ENCODE data around the gene IL17RA.

IL17RA gene

GRCh38 chr22:17113600-17113999 lies 28.8 kb downstream of the IL17RA start:
- no peak overlapping the region for H2AFZ ChIP-seq (ENCODE audit: low read length)
- no peak overlapping the region for H3K18ac ChIP-seq (ENCODE audit: low read length)
- no peak overlapping the region for H3K4me2 ChIP-seq (ENCODE audit: insufficient read depth, low read length, poor library complexity, severe bottlenecking)
- H2BK12ac ChIP-seq (ENCODE audit: low read length): no peak overlapping the region
- no peak overlapping the region for H4K8ac ChIP-seq (ENCODE audit: low read depth, low read length)
- no peak overlapping the region for H4K91ac ChIP-seq (ENCODE audit: low read depth, low read length, poor library complexity)
- no peak overlapping the region for H2BK5ac ChIP-seq (ENCODE audit: low read length)
- H3K4me3 ChIP-seq (ENCODE audit: low read length in 2 of 2): no peak overlapping the region
- no peak overlapping the region for H2AK5ac ChIP-seq (ENCODE audit: low read depth, low read length)
- no peak overlapping the region for H3K9ac ChIP-seq (ENCODE audit: low read depth, low read length, poor library complexity)
- H3K14ac ChIP-seq (ENCODE audit: low read length): no peak overlapping the region
- peaks cover 10 to 17% of the 10 kb centered on the region in 2 donors for H3K4me1 ChIP-seq (ENCODE audit: control insufficient read depth in 2 of 2, insufficient read depth in 1 of 2, low read depth in 1 of 2, low read length in 2 of 2)
- H2BK120ac ChIP-seq (ENCODE audit: low read depth, low read length): no peak overlapping the region
- H3K36me3 ChIP-seq (replicated peaks in 1 of 2; ENCODE audit: control insufficient read depth in 2 of 2, insufficient read depth in 2 of 2, low read length in 2 of 2): peaks cover 0 to 9% of the 10 kb centered on the region in 2 donors
- H3K27me3 ChIP-seq (ENCODE audit: control insufficient read depth in 3 of 3, insufficient read depth in 3 of 3, low read depth in 1 of 3, low read length in 3 of 3): no peaks in the 10 kb centered on the region
- no peaks in the 10 kb centered on the region for H3K79me1 ChIP-seq (ENCODE audit: low read depth, low read length)
- no peak overlapping the region for H3K27ac ChIP-seq (replicated peaks; ENCODE audit: low read length)
- H3K9me3 ChIP-seq (replicated peaks in 1 of 2; ENCODE audit: control insufficient read depth in 2 of 2, insufficient read depth in 1 of 2, low read depth in 1 of 2, low read length in 2 of 2): no peaks in the 10 kb centered on the region
- H2BK15ac ChIP-seq (ENCODE audit: low read length): no peak overlapping the region
- H3K4ac ChIP-seq (ENCODE audit: low read length): no peak overlapping the region
- DNase-seq (ENCODE audit: low spot score): no peak
- H3K23ac ChIP-seq (ENCODE audit: low read depth, low read length, poor library complexity): no peak overlapping the region
- WGBS, 2 donors (ENCODE audit: extremely low coverage in 2 of 2, insufficient read length in 2 of 2, insufficient replicate concordance in 1 of 2): no CpG with 5 or more reads among the region's 8 CpGs

GRCh38 chr22:17114173-17114897 lies 29.5 kb downstream of the IL17RA start:
- H4K8ac ChIP-seq (ENCODE audit: low read depth, low read length): no peak overlapping the region
- H3K4me1 ChIP-seq (ENCODE audit: control insufficient read depth in 2 of 2, insufficient read depth in 1 of 2, low read depth in 1 of 2, low read length in 2 of 2): peaks cover 10 to 18% of the 10 kb centered on the region in 2 donors
- no peak overlapping the region for H2BK120ac ChIP-seq (ENCODE audit: low read depth, low read length)
- no peaks in the 10 kb centered on the region for H3K27me3 ChIP-seq (ENCODE audit: control insufficient read depth in 3 of 3, insufficient read depth in 3 of 3, low read depth in 1 of 3, low read length in 3 of 3)
- peaks cover 0 to 11% of the 10 kb centered on the region in 2 donors for H3K36me3 ChIP-seq (replicated peaks in 1 of 2; ENCODE audit: control insufficient read depth in 2 of 2, insufficient read depth in 2 of 2, low read length in 2 of 2)
- no peaks in the 10 kb centered on the region for H3K9me3 ChIP-seq (replicated peaks in 1 of 2; ENCODE audit: control insufficient read depth in 2 of 2, insufficient read depth in 1 of 2, low read depth in 1 of 2, low read length in 2 of 2)
- no peak overlapping the region for H2AFZ ChIP-seq (ENCODE audit: low read length)
- H3K14ac ChIP-seq (ENCODE audit: low read length): no peak overlapping the region
- H3K23ac ChIP-seq (ENCODE audit: low read depth, low read length, poor library complexity): no peak overlapping the region
- H2AK5ac ChIP-seq (ENCODE audit: low read depth, low read length): no peak overlapping the region
- no peak overlapping the region for H2BK5ac ChIP-seq (ENCODE audit: low read length)
- H3K27ac ChIP-seq (replicated peaks; ENCODE audit: low read length): no peak overlapping the region
- H4K91ac ChIP-seq (ENCODE audit: low read depth, low read length, poor library complexity): no peak overlapping the region
- H3K4me3 ChIP-seq (ENCODE audit: low read length in 2 of 2): no peak overlapping the region
- H3K18ac ChIP-seq (ENCODE audit: low read length): no peak overlapping the region
- no peak for DNase-seq (ENCODE audit: low spot score)
- H3K4me2 ChIP-seq (ENCODE audit: insufficient read depth, low read length, poor library complexity, severe bottlenecking): no peak overlapping the region
- no peak overlapping the region for H3K4ac ChIP-seq (ENCODE audit: low read length)
- H3K9ac ChIP-seq (ENCODE audit: low read depth, low read length, poor library complexity): no peak overlapping the region
- H2BK15ac ChIP-seq (ENCODE audit: low read length): no peak overlapping the region
- no peaks in the 10 kb centered on the region for H3K79me1 ChIP-seq (ENCODE audit: low read depth, low read length)
- WGBS, 2 donors (ENCODE audit: extremely low coverage in 2 of 2, insufficient read length in 2 of 2, insufficient replicate concordance in 1 of 2): no CpG with 5 or more reads among the region's 13 CpGs
- no peak overlapping the region for H2BK12ac ChIP-seq (ENCODE audit: low read length)

- peaks cover 3% of the 10 kb centered on the region for H3K79me1 ChIP-seq (ENCODE audit: low read depth, low read length)
- H4K91ac ChIP-seq (ENCODE audit: low read depth, low read length, poor library complexity): no peak overlapping the region
- no peak overlapping the region for H2BK5ac ChIP-seq (ENCODE audit: low read length)
- peaks cover 0 to 4% (median 0%) of the 10 kb centered on the region in 3 experiments for H3K27me3 ChIP-seq (ENCODE audit: control insufficient read depth in 3 of 3, insufficient read depth in 3 of 3, low read depth in 1 of 3, low read length in 3 of 3)
- H3K14ac ChIP-seq (ENCODE audit: low read length): no peak overlapping the region
- no peak overlapping the region for H2AK5ac ChIP-seq (ENCODE audit: low read depth, low read length)
- no peak for DNase-seq (ENCODE audit: low spot score)
- no peak overlapping the region for H2AFZ ChIP-seq (ENCODE audit: low read length)
- H3K18ac ChIP-seq (ENCODE audit: low read length): no peak overlapping the region
- H3K23ac ChIP-seq (ENCODE audit: low read depth, low read length, poor library complexity): no peak overlapping the region
- peaks cover 12 to 18% of the 10 kb centered on the region in 2 donors for H3K4me1 ChIP-seq (ENCODE audit: control insufficient read depth in 2 of 2, insufficient read depth in 1 of 2, low read depth in 1 of 2, low read length in 2 of 2)
- no peak overlapping the region for H3K27ac ChIP-seq (replicated peaks; ENCODE audit: low read length)
- H3K9ac ChIP-seq (ENCODE audit: low read depth, low read length, poor library complexity): no peak overlapping the region
- H2BK12ac ChIP-seq (ENCODE audit: low read length): no peak overlapping the region
- no peak overlapping the region for H3K4me2 ChIP-seq (ENCODE audit: insufficient read depth, low read length, poor library complexity, severe bottlenecking)
- no peak overlapping the region for H2BK15ac ChIP-seq (ENCODE audit: low read length)
- H3K36me3 ChIP-seq (replicated peaks in 1 of 2; ENCODE audit: control insufficient read depth in 2 of 2, insufficient read depth in 2 of 2, low read length in 2 of 2): peaks cover 0 to 8% of the 10 kb centered on the region in 2 donors
- no peak overlapping the region for H2BK120ac ChIP-seq (ENCODE audit: low read depth, low read length)
- H3K9me3 ChIP-seq (replicated peaks in 1 of 2; ENCODE audit: control insufficient read depth in 2 of 2, insufficient read depth in 1 of 2, low read depth in 1 of 2, low read length in 2 of 2): no peaks in the 10 kb centered on the region
- H3K4me3 ChIP-seq (ENCODE audit: low read length in 2 of 2): no peak overlapping the region
- WGBS, 2 donors (ENCODE audit: extremely low coverage in 2 of 2, insufficient read length in 2 of 2, insufficient replicate concordance in 1 of 2): no CpG with 5 or more reads among the region's 9 CpGs
- H3K4ac ChIP-seq (ENCODE audit: low read length): no peak overlapping the region
- H4K8ac ChIP-seq (ENCODE audit: low read depth, low read length): no peak overlapping the region
These were observed 30.1 kb downstream of the IL17RA start for GRCh38 chr22:17114898-17115235.

- H3K27me3 ChIP-seq (ENCODE audit: control insufficient read depth in 3 of 3, insufficient read depth in 3 of 3, low read depth in 1 of 3, low read length in 3 of 3): peaks cover 0 to 6% (median 0%) of the 10 kb centered on the region in 3 experiments
- H2BK15ac ChIP-seq (ENCODE audit: low read length): no peak overlapping the region
- H2BK120ac ChIP-seq (ENCODE audit: low read depth, low read length): no peak overlapping the region
- H2AFZ ChIP-seq (ENCODE audit: low read length): no peak overlapping the region
- no peak overlapping the region for H3K9ac ChIP-seq (ENCODE audit: low read depth, low read length, poor library complexity)
- no peak overlapping the region for H3K4me2 ChIP-seq (ENCODE audit: insufficient read depth, low read length, poor library complexity, severe bottlenecking)
- no peak overlapping the region for H3K18ac ChIP-seq (ENCODE audit: low read length)
- H3K23ac ChIP-seq (ENCODE audit: low read depth, low read length, poor library complexity): no peak overlapping the region
- H3K27ac ChIP-seq (replicated peaks; ENCODE audit: low read length): no peak overlapping the region
- H3K14ac ChIP-seq (ENCODE audit: low read length): no peak overlapping the region
- no peak overlapping the region for H4K91ac ChIP-seq (ENCODE audit: low read depth, low read length, poor library complexity)
- H3K4me1 ChIP-seq (ENCODE audit: control insufficient read depth in 2 of 2, insufficient read depth in 1 of 2, low read depth in 1 of 2, low read length in 2 of 2): peaks cover 15 to 18% of the 10 kb centered on the region in 2 donors
- peaks cover 0 to 7% of the 10 kb centered on the region in 2 donors for H3K36me3 ChIP-seq (replicated peaks in 1 of 2; ENCODE audit: control insufficient read depth in 2 of 2, insufficient read depth in 2 of 2, low read length in 2 of 2)
- H4K8ac ChIP-seq (ENCODE audit: low read depth, low read length): no peak overlapping the region
- peaks cover 4% of the 10 kb centered on the region for H3K79me1 ChIP-seq (ENCODE audit: low read depth, low read length)
- no peak overlapping the region for H2AK5ac ChIP-seq (ENCODE audit: low read depth, low read length)
- no CpG with 5 or more reads among the region's 4 CpGs for WGBS, 2 donors (ENCODE audit: extremely low coverage in 2 of 2, insufficient read length in 2 of 2, insufficient replicate concordance in 1 of 2)
- H3K9me3 ChIP-seq (replicated peaks in 1 of 2; ENCODE audit: control insufficient read depth in 2 of 2, insufficient read depth in 1 of 2, low read depth in 1 of 2, low read length in 2 of 2): no peaks in the 10 kb centered on the region
- H3K4me3 ChIP-seq (ENCODE audit: low read length in 2 of 2): no peak overlapping the region
- DNase-seq (ENCODE audit: low spot score): no peak
- no peak overlapping the region for H2BK12ac ChIP-seq (ENCODE audit: low read length)
- H2BK5ac ChIP-seq (ENCODE audit: low read length): no peak overlapping the region
- no peak overlapping the region for H3K4ac ChIP-seq (ENCODE audit: low read length)
These were observed 30.4 kb downstream of the IL17RA start for GRCh38 chr22:17115236-17115635.

Data from neuronal stem cell (in vitro differentiated cells).